ENCODE results near the gene APBA2.
"Not testable (repeated sequence)": the region's sequence is repeated elsewhere in the genome, so short reads cannot be mapped to it uniquely, and the experiment has no call there.

APBA2 gene

GRCh38 chr15:28885630-28886430 is at the start of gene APBA2:
TSS of gene APBA2 (plus strand) at chr15:28885974. CDS start at chr15:29053885, 167,911 bp downstream.
- Histone ChIP-seq H3K27ac (ENCODE audit: low read length) (no peak within 1 kb of the TSS), H3K27me3 (ENCODE audit: low read depth, low read length) (peaks cover 6% of the 10 kb centered on the region), H3K4me1 (ENCODE audit: control insufficient read depth in 1 of 2, insufficient read depth in 2 of 2, low read length in 2 of 2) (peaks cover 0 to 15% of the 10 kb centered on the region in 2 donors), H3K36me3 (ENCODE audit: control insufficient read depth in 1 of 2, insufficient read depth in 2 of 2, low read length in 2 of 2) (no peaks in the 10 kb centered on the region), H3K4me3 (ENCODE audit: low read depth in 1 of 2, low read length in 2 of 2) (peak within 1 kb of the TSS in 1 of 2 donors; percentile 66), H3K9me3 (ENCODE audit: control insufficient read depth in 1 of 2, low read length in 2 of 2) (no peaks in the 10 kb centered on the region)

DNA sequence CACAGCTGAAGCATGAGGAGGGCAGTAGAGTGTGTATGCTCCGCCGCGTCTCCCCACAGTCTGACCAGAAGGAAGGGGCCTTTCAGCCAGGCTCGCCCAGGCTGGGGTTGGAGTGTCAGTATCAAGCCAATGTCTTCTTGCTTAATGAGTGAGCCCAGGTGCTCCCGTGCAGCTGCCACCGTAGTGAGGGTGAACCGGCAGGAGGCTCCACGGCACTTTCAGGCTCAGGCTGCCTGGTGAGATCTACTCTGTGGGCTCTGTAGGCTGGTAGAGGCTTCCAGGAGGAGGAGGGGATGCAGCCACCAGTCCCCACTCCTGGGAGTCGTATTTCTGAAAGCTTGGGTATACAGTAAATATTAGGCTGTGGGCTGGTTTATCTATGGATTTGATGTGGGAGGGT is 45.5 kb upstream of the APBA2 start:
- H3K9me3 ChIP-seq (ENCODE audit: control insufficient read depth in 1 of 2, low read length in 2 of 2); H3K27ac ChIP-seq (ENCODE audit: low read length); H3K4me1 ChIP-seq (ENCODE audit: control insufficient read depth in 1 of 2, insufficient read depth in 2 of 2, low read length in 2 of 2); H3K27me3 ChIP-seq (ENCODE audit: low read depth, low read length); H3K36me3 ChIP-seq (ENCODE audit: control insufficient read depth in 1 of 2, insufficient read depth in 2 of 2, low read length in 2 of 2); H3K4me3 ChIP-seq (ENCODE audit: low read depth in 1 of 2, low read length in 2 of 2): not testable (repeated sequence)

GRCh38 chr15:28842210-28842609 is 43.6 kb upstream of the APBA2 start:
- H3K4me3 ChIP-seq (ENCODE audit: low read depth in 1 of 2, low read length in 2 of 2); H3K27me3 ChIP-seq (ENCODE audit: low read depth, low read length); H3K36me3 ChIP-seq (ENCODE audit: control insufficient read depth in 1 of 2, insufficient read depth in 2 of 2, low read length in 2 of 2); H3K9me3 ChIP-seq (ENCODE audit: control insufficient read depth in 1 of 2, low read length in 2 of 2); H3K27ac ChIP-seq (ENCODE audit: low read length); H3K4me1 ChIP-seq (ENCODE audit: control insufficient read depth in 1 of 2, insufficient read depth in 2 of 2, low read length in 2 of 2): not testable (repeated sequence)

GRCh38 chr15:28843520-28843919 is 42.3 kb upstream of the APBA2 start:
- H3K4me3 ChIP-seq (ENCODE audit: low read depth in 1 of 2, low read length in 2 of 2); H3K36me3 ChIP-seq (ENCODE audit: control insufficient read depth in 1 of 2, insufficient read depth in 2 of 2, low read length in 2 of 2); H3K27me3 ChIP-seq (ENCODE audit: low read depth, low read length); H3K27ac ChIP-seq (ENCODE audit: low read length); H3K9me3 ChIP-seq (ENCODE audit: control insufficient read depth in 1 of 2, low read length in 2 of 2); H3K4me1 ChIP-seq (ENCODE audit: control insufficient read depth in 1 of 2, insufficient read depth in 2 of 2, low read length in 2 of 2): not testable (repeated sequence)

DNA sequence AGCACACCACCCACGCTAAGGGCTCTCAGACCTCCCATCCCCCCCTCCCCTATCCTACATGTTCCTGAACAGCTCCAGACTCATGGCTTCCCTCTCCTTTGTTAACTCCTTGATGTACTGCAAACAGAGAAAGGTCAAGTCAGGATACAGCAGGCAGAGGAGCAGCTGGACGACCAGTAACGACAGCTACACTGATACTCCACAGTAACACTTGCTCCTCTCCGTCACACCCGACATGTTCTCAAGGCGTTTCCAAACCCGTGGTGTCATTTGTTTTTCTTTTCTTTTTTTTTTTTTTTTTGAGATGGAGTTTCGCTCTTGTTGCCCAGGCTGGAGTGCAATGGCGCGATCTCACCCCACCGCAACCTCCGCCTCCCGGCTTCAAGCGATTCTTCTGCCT is 41.6 kb upstream of the APBA2 start:
- not testable (repeated sequence) for H3K36me3 ChIP-seq (ENCODE audit: control insufficient read depth in 1 of 2, insufficient read depth in 2 of 2, low read length in 2 of 2)

GRCh38 chr15:28847247-28847646 is 38.5 kb upstream of the APBA2 start:
- H3K27ac ChIP-seq (ENCODE audit: low read length); H3K4me1 ChIP-seq (ENCODE audit: control insufficient read depth in 1 of 2, insufficient read depth in 2 of 2, low read length in 2 of 2); H3K27me3 ChIP-seq (ENCODE audit: low read depth, low read length); H3K4me3 ChIP-seq (ENCODE audit: low read depth in 1 of 2, low read length in 2 of 2); H3K9me3 ChIP-seq (ENCODE audit: control insufficient read depth in 1 of 2, low read length in 2 of 2); H3K36me3 ChIP-seq (ENCODE audit: control insufficient read depth in 1 of 2, insufficient read depth in 2 of 2, low read length in 2 of 2): not testable (repeated sequence)

More for the DNA sequence above, 41.6 kb upstream of the APBA2 start:
- not testable (repeated sequence) for H3K27ac ChIP-seq (ENCODE audit: low read length); H3K4me1 ChIP-seq (ENCODE audit: control insufficient read depth in 1 of 2, insufficient read depth in 2 of 2, low read length in 2 of 2); H3K9me3 ChIP-seq (ENCODE audit: control insufficient read depth in 1 of 2, low read length in 2 of 2); H3K27me3 ChIP-seq (ENCODE audit: low read depth, low read length); H3K4me3 ChIP-seq (ENCODE audit: low read depth in 1 of 2, low read length in 2 of 2)

GRCh38 chr15:28847959-28848358 is 37.8 kb upstream of the APBA2 start:
- H3K4me3 ChIP-seq (ENCODE audit: low read depth in 1 of 2, low read length in 2 of 2); H3K27me3 ChIP-seq (ENCODE audit: low read depth, low read length); H3K36me3 ChIP-seq (ENCODE audit: control insufficient read depth in 1 of 2, insufficient read depth in 2 of 2, low read length in 2 of 2); H3K27ac ChIP-seq (ENCODE audit: low read length); H3K4me1 ChIP-seq (ENCODE audit: control insufficient read depth in 1 of 2, insufficient read depth in 2 of 2, low read length in 2 of 2); H3K9me3 ChIP-seq (ENCODE audit: control insufficient read depth in 1 of 2, low read length in 2 of 2): not testable (repeated sequence)

- not testable (repeated sequence) for H3K27me3 ChIP-seq (ENCODE audit: low read depth, low read length); H3K4me3 ChIP-seq (ENCODE audit: low read depth in 1 of 2, low read length in 2 of 2); H3K27ac ChIP-seq (ENCODE audit: low read length); H3K4me1 ChIP-seq (ENCODE audit: control insufficient read depth in 1 of 2, insufficient read depth in 2 of 2, low read length in 2 of 2); H3K36me3 ChIP-seq (ENCODE audit: control insufficient read depth in 1 of 2, insufficient read depth in 2 of 2, low read length in 2 of 2); H3K9me3 ChIP-seq (ENCODE audit: control insufficient read depth in 1 of 2, low read length in 2 of 2)
Measured at GRCh38 chr15:28848521-28848920, 37.3 kb upstream of the APBA2 start, which contains the start of gene GOLGA6L7. TSS of gene GOLGA6L7 (minus strand) at chr15:28848644. CDS start at chr15:28848549, 95 bp downstream.

DNA sequence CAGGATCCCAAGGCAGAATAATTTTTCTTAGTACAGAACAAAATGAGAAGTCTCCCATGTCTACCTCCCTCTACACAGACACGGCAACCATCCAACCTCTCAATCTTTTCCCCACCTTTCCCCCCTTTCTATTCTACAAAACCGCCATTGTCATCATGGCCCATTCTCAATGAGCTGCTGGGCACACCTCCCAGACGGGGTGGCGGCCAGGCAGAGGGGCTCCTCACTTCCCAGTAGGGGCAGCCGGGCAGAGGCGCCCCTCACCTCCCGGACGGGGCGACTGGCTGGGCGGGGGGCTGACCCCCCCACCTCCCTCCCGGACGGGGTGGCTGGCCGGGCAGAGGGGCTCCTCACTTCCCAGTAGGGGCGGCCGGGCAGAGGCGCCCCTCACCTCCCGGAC is 36.5 kb upstream of the APBA2 start:
- H3K4me1 ChIP-seq (ENCODE audit: control insufficient read depth in 1 of 2, insufficient read depth in 2 of 2, low read length in 2 of 2); H3K27ac ChIP-seq (ENCODE audit: low read length); H3K9me3 ChIP-seq (ENCODE audit: control insufficient read depth in 1 of 2, low read length in 2 of 2); H3K36me3 ChIP-seq (ENCODE audit: control insufficient read depth in 1 of 2, insufficient read depth in 2 of 2, low read length in 2 of 2); H3K4me3 ChIP-seq (ENCODE audit: low read depth in 1 of 2, low read length in 2 of 2); H3K27me3 ChIP-seq (ENCODE audit: low read depth, low read length): not testable (repeated sequence)

GRCh38 chr15:28849766-28850165 is 36.0 kb upstream of the APBA2 start:
- H3K27me3 ChIP-seq (ENCODE audit: low read depth, low read length); H3K4me3 ChIP-seq (ENCODE audit: low read depth in 1 of 2, low read length in 2 of 2); H3K4me1 ChIP-seq (ENCODE audit: control insufficient read depth in 1 of 2, insufficient read depth in 2 of 2, low read length in 2 of 2); H3K36me3 ChIP-seq (ENCODE audit: control insufficient read depth in 1 of 2, insufficient read depth in 2 of 2, low read length in 2 of 2); H3K9me3 ChIP-seq (ENCODE audit: control insufficient read depth in 1 of 2, low read length in 2 of 2); H3K27ac ChIP-seq (ENCODE audit: low read length): not testable (repeated sequence)

GRCh38 chr15:28853654-28854053 is 32.1 kb upstream of the APBA2 start:
- H3K36me3 ChIP-seq (ENCODE audit: control insufficient read depth in 1 of 2, insufficient read depth in 2 of 2, low read length in 2 of 2); H3K27me3 ChIP-seq (ENCODE audit: low read depth, low read length); H3K4me3 ChIP-seq (ENCODE audit: low read depth in 1 of 2, low read length in 2 of 2); H3K4me1 ChIP-seq (ENCODE audit: control insufficient read depth in 1 of 2, insufficient read depth in 2 of 2, low read length in 2 of 2); H3K9me3 ChIP-seq (ENCODE audit: control insufficient read depth in 1 of 2, low read length in 2 of 2); H3K27ac ChIP-seq (ENCODE audit: low read length): not testable (repeated sequence)

- not testable (repeated sequence) for H3K4me3 ChIP-seq (ENCODE audit: low read depth in 1 of 2, low read length in 2 of 2); H3K27me3 ChIP-seq (ENCODE audit: low read depth, low read length); H3K4me1 ChIP-seq (ENCODE audit: control insufficient read depth in 1 of 2, insufficient read depth in 2 of 2, low read length in 2 of 2); H3K36me3 ChIP-seq (ENCODE audit: control insufficient read depth in 1 of 2, insufficient read depth in 2 of 2, low read length in 2 of 2); H3K27ac ChIP-seq (ENCODE audit: low read length); H3K9me3 ChIP-seq (ENCODE audit: control insufficient read depth in 1 of 2, low read length in 2 of 2)
Measured at GRCh38 chr15:28854578-28854977, 31.2 kb upstream of the APBA2 start.
